ENCODE results near the gene IL23R.

IL23R gene

GRCh38 chr1:67262735-67263134 is 96.5 kb downstream of the IL23R start:
- Histone ChIP-seq H3K4me2 (peak overlapping the region; percentile 87), H3K9ac (no peak overlapping the region), H3K27ac (peak overlapping the region; percentile 91), H4K20me1 (no peaks in the 10 kb centered on the region), H3K4me1 (peaks cover 67% of the 10 kb centered on the region), H3K27me3 (no peaks in the 10 kb centered on the region), H3K4me3 (no peak overlapping the region), H3K36me3 (no peaks in the 10 kb centered on the region), H3K9me3 (peaks cover 4% of the 10 kb centered on the region; the same call in 1 of the 2 replicates)
- TF ChIP-seq Cebpa-rat (IDR thresholded peaks at IDR 0.05) = no peak

- no peak for TF ChIP-seq Cebpa-rat (IDR thresholded peaks at IDR 0.05)
- Histone ChIP-seq H3K27me3 (no peaks in the 10 kb centered on the region), H4K20me1 (no peaks in the 10 kb centered on the region), H3K9ac (peak overlapping the region; percentile 63), H3K36me3 (no peaks in the 10 kb centered on the region), H3K4me2 (peak overlapping the region; percentile 87), H3K4me1 (peaks cover 80% of the 10 kb centered on the region), H3K4me3 (peak overlapping the region; percentile 58), H3K9me3 (peaks cover 3% of the 10 kb centered on the region; the same call in 1 of the 2 replicates), H3K27ac (peak overlapping the region; percentile 91)
These were observed 97.9 kb downstream of the IL23R start for GRCh38 chr1:67264152-67264551.

- H3K27ac ChIP-seq = peak overlapping the region; percentile 91
- H3K4me2 ChIP-seq = peak overlapping the region; percentile 87
- H4K20me1 ChIP-seq = no peaks in the 10 kb centered on the region
- TF ChIP-seq Cebpa-rat (IDR thresholded peaks at IDR 0.05) = no peak
- H3K27me3 ChIP-seq = no peaks in the 10 kb centered on the region
- H3K9ac ChIP-seq = peak overlapping the region; percentile 63
- H3K4me1 ChIP-seq = peaks cover 86% of the 10 kb centered on the region
- H3K4me3 ChIP-seq = peak overlapping the region; percentile 58
- 0 out of 2 replicates have a peak, but pooled peaks cover 1% of the 10 kb centered on the region for H3K36me3 ChIP-seq
- peaks cover 7% of the 10 kb centered on the region; the same call in 1 of the 2 replicates for H3K9me3 ChIP-seq
These were observed 98.6 kb downstream of the IL23R start for GRCh38 chr1:67264899-67265298.

- no peak overlapping the region for H3K9ac ChIP-seq
- 0 out of 2 replicates have a peak overlapping the region, but pooled peaks have one; percentile 10 for H3K4me2 ChIP-seq
- no peak for TF ChIP-seq Cebpa-rat (IDR thresholded peaks at IDR 0.05)
- H3K4me1 ChIP-seq = peaks cover 56% of the 10 kb centered on the region
- H3K27ac ChIP-seq = no peak overlapping the region
- H3K36me3 ChIP-seq = peaks cover 20% of the 10 kb centered on the region; the same call in 1 of the 2 replicates
- no peak overlapping the region for H3K4me3 ChIP-seq
- H3K27me3 ChIP-seq = no peaks in the 10 kb centered on the region; the same call in 1 of the 2 replicates
- H4K20me1 ChIP-seq = no peaks in the 10 kb centered on the region
- H3K9me3 ChIP-seq = peaks cover 46% of the 10 kb centered on the region
These were observed 102.8 kb downstream of the IL23R start for GRCh38 chr1:67269061-67269460.

- H3K27me3 ChIP-seq = no peaks in the 10 kb centered on the region; the same call in 1 of the 2 replicates
- H3K4me3 ChIP-seq = no peak overlapping the region
- peaks cover 48% of the 10 kb centered on the region for H3K9me3 ChIP-seq
- no peak overlapping the region for H3K9ac ChIP-seq
- peaks cover 42% of the 10 kb centered on the region for H3K4me1 ChIP-seq
- H3K27ac ChIP-seq = no peak overlapping the region
- no peaks in the 10 kb centered on the region for H4K20me1 ChIP-seq
- no peak for TF ChIP-seq Cebpa-rat (IDR thresholded peaks at IDR 0.05)
- peaks cover 20% of the 10 kb centered on the region; the same call in 1 of the 2 replicates for H3K36me3 ChIP-seq
- no peak overlapping the region for H3K4me2 ChIP-seq
These were observed 104.3 kb downstream of the IL23R start for GRCh38 chr1:67270541-67270940.

GRCh38 chr1:67273591-67273990 is 107.3 kb downstream of the IL23R start:
- TF ChIP-seq Cebpa-rat (IDR thresholded peaks at IDR 0.05) = no peak
- Histone ChIP-seq H3K9me3 (peaks cover 65% of the 10 kb centered on the region), H3K4me2 (no peak overlapping the region), H3K4me1 (peaks cover 12% of the 10 kb centered on the region), H3K27ac (no peak overlapping the region), H3K36me3 (peaks cover 20% of the 10 kb centered on the region; the same call in 1 of the 2 replicates), H4K20me1 (no peaks in the 10 kb centered on the region), H3K4me3 (no peak overlapping the region), H3K27me3 (no peaks in the 10 kb centered on the region; the same call in 1 of the 2 replicates), H3K9ac (no peak overlapping the region)

GRCh38 chr1:67274623-67275325 is 108.5 kb downstream of the IL23R start:
- Histone ChIP-seq H3K4me1 (no peaks in the 10 kb centered on the region), H3K9ac (no peak overlapping the region), H3K36me3 (peaks cover 20% of the 10 kb centered on the region; the same call in 1 of the 2 replicates), H4K20me1 (no peaks in the 10 kb centered on the region), H3K27me3 (no peaks in the 10 kb centered on the region; the same call in 1 of the 2 replicates), H3K27ac (no peak overlapping the region), H3K4me2 (no peak overlapping the region), H3K4me3 (no peak overlapping the region), H3K9me3 (peaks cover 61% of the 10 kb centered on the region)
- no peak for TF ChIP-seq Cebpa-rat (IDR thresholded peaks at IDR 0.05)

- Histone ChIP-seq H3K4me2 (no peak overlapping the region), H3K4me3 (no peak overlapping the region), H3K27ac (no peak overlapping the region), H3K4me1 (peaks cover 5% of the 10 kb centered on the region), H3K36me3 (no peaks in the 10 kb centered on the region), H3K27me3 (no peaks in the 10 kb centered on the region), H3K9ac (no peak overlapping the region), H3K9me3 (peaks cover 32% of the 10 kb centered on the region), H4K20me1 (no peaks in the 10 kb centered on the region)
- TF ChIP-seq Cebpa-rat (IDR thresholded peaks at IDR 0.05) = no peak
These were observed 114.4 kb downstream of the IL23R start for GRCh38 chr1:67280696-67281095.

GRCh38 chr1:67281244-67281643 is 115.0 kb downstream of the IL23R start:
- Histone ChIP-seq H3K9ac (no peak overlapping the region), H3K9me3 (peaks cover 26% of the 10 kb centered on the region), H4K20me1 (no peaks in the 10 kb centered on the region), H3K4me1 (peaks cover 10% of the 10 kb centered on the region), H3K4me2 (no peak overlapping the region), H3K36me3 (no peaks in the 10 kb centered on the region), H3K4me3 (no peak overlapping the region), H3K27ac (no peak overlapping the region), H3K27me3 (no peaks in the 10 kb centered on the region)
- no peak for TF ChIP-seq Cebpa-rat (IDR thresholded peaks at IDR 0.05)

GRCh38 chr1:67285780-67286488 is 119.7 kb downstream of the IL23R start:
- Histone ChIP-seq H3K4me1 (peaks cover 14% of the 10 kb centered on the region), H3K36me3 (no peaks in the 10 kb centered on the region; the same call in 1 of the 2 replicates), H3K27me3 (no peaks in the 10 kb centered on the region), H3K9ac (no peak overlapping the region), H3K4me3 (no peak overlapping the region), H4K20me1 (no peaks in the 10 kb centered on the region), H3K27ac (no peak overlapping the region), H3K4me2 (peak overlapping the region; percentile 44), H3K9me3 (peaks cover 21% of the 10 kb centered on the region; the same call in 1 of the 2 replicates)
- no peak for TF ChIP-seq Cebpa-rat (IDR thresholded peaks at IDR 0.05)

Measured in BLaER1 (cell line).